H1 (cell line): ENCODE data around the gene ZNF189. TPM values are rescaled to one million over a fixed set of nuclear protein-coding genes. Genes with fewer than 3 reads are reported as not detected.

Source experiments
- CTCF ChIA-PET: fragments of 300-600 bp; sonication (Branson Sonifier 250); formaldehyde crosslinking; loops from one replicate; lab custom pipeline; 2021; ENCODE audit not compliant: partially characterized antibody; lab: Charles Lee
- POLR2A ChIA-PET: fragments of 300-600 bp; sonication (Branson Sonifier 250); formaldehyde crosslinking; loops from one replicate; lab custom pipeline; 2021; ENCODE audit warnings: inconsistent platforms; ENCODE audit not compliant: partially characterized antibody; lab: Charles Lee
- DNase-seq, 2 experiments: peaks; one replicate each; pipeline versions ENCODE4 v3.0.0 to v3.0.0-alpha.2; 2010 to 2022; ENCODE audit warnings: low spot score in 2 of 2, low read depth in 1 of 2, mixed read lengths in 1 of 2
- FAIRE-seq: peaks from 2 replicates; lab custom pipeline; 2011; peaks lifted over from hg19 to GRCh38; lab: Jason Lieb, UNC
- H2AFZ ChIP-seq: 2 replicates; pipeline ENCODE4 v1.8.1; 2012; ENCODE audit warnings: low read length, inconsistent platforms
- H2AK5ac ChIP-seq: 2 replicates; pipeline ENCODE4 v1.6.1; 2013; ENCODE audit warnings: low read depth, low read length
- H2BK120ac ChIP-seq: replicated peaks from 2 replicates; pipeline ENCODE3; 2013; ENCODE audit warnings: low read depth, low read length, inconsistent platforms
- H2BK12ac ChIP-seq: 2 replicates; pipeline ENCODE4 v1.6.1; 2013; ENCODE audit warnings: low read depth, low read length
- H2BK15ac ChIP-seq: 2 replicates; pipeline ENCODE4 v1.6.1; 2013; ENCODE audit warnings: low read length
- H2BK20ac ChIP-seq: 2 replicates; pipeline ENCODE4 v1.6.1; 2013; ENCODE audit warnings: low read length
- H2BK5ac ChIP-seq: 2 replicates; pipeline ENCODE4 v1.6.1; 2013; ENCODE audit warnings: low read depth, low read length
- H3K14ac ChIP-seq: 2 replicates; pipeline ENCODE4 v1.6.1; 2013; ENCODE audit warnings: inconsistent platforms; ENCODE audit not compliant: insufficient read length
- H3K18ac ChIP-seq: 2 replicates; pipeline ENCODE4 v1.6.1; 2013; ENCODE audit warnings: low read length; ENCODE audit errors: extremely low read depth
- H3K23ac ChIP-seq: 2 replicates; pipeline ENCODE4 v1.6.1; 2013; ENCODE audit warnings: inconsistent platforms; ENCODE audit not compliant: insufficient read length
- H3K23me2 ChIP-seq: 2 replicates; pipeline ENCODE4 v1.6.1; 2013; ENCODE audit warnings: low read depth, low read length
- H3K27ac ChIP-seq: 2 replicates; pipeline ENCODE4 v1.6.1; 2011; ENCODE audit warnings: low read depth, low read length, inconsistent platforms
- H3K27me3 ChIP-seq, 4 experiments: replicated peaks in 1 of 4; 1 replicate in 1 of 4; 2 replicates in 3 of 4; pipeline versions ENCODE4 v1.6.1 to v1.8.1; 2011 to 2013; ENCODE audit warnings: low read length in 3 of 4, mild to moderate bottlenecking in 3 of 4, inconsistent platforms in 2 of 4, mixed read lengths in 2 of 4, moderate library complexity in 1 of 4; ENCODE audit not compliant: control insufficient read depth in 3 of 4, insufficient read depth in 3 of 4; ENCODE audit errors: extremely low read depth in 1 of 4
- H3K36me3 ChIP-seq, 4 experiments: 2 replicates each; pipeline versions ENCODE4 v1.6.1 to v1.8.1; 2011 to 2013; ENCODE audit warnings: mild to moderate bottlenecking in 4 of 4, low read length in 3 of 4, moderate library complexity in 2 of 4, control low read depth in 1 of 4, inconsistent platforms in 1 of 4; ENCODE audit not compliant: insufficient read depth in 4 of 4, control insufficient read depth in 2 of 4
- H3K4ac ChIP-seq: replicated peaks from 2 replicates; pipeline ENCODE3; 2013; ENCODE audit warnings: low read length, low read depth, mixed read lengths, inconsistent platforms; ENCODE audit not compliant: insufficient read length
- H3K4me1 ChIP-seq, 4 experiments: replicated peaks in 1 of 4; 1 replicate in 1 of 4; 2 replicates in 3 of 4; pipeline versions ENCODE4 v1.6.1 to v1.8.1; 2011 to 2013; ENCODE audit warnings: low read length in 3 of 4, inconsistent platforms in 2 of 4, mixed read lengths in 1 of 4; ENCODE audit not compliant: insufficient read depth in 4 of 4, control insufficient read depth in 3 of 4
- H3K4me2 ChIP-seq, 2 experiments: 2 replicates each; pipeline versions ENCODE4 v1.6.1 to v1.8.1; 2011 to 2013; ENCODE audit warnings: low read depth in 2 of 2, low read length in 2 of 2, control low read depth in 1 of 2, inconsistent platforms in 1 of 2, mild to moderate bottlenecking in 1 of 2; ENCODE audit not compliant: insufficient read depth in 1 of 2
- H3K4me3 ChIP-seq, 4 experiments: fragments of 200-600, 300-600 bp in 1 of 4; sonication (generic), shearing (Covaris generic), sonication (Bioruptor Twin) in 1 of 4; 2 replicates each; pipeline versions ENCODE4 v1.5.1 to v1.8.1; 2011 to 2016; ENCODE audit warnings: low read length in 4 of 4, low read depth in 3 of 4, control low read depth in 2 of 4, inconsistent platforms in 2 of 4, mild to moderate bottlenecking in 2 of 4, mixed read lengths in 1 of 4, moderate library complexity in 1 of 4; ENCODE audit not compliant: insufficient read depth in 2 of 4; ENCODE audit errors: extremely low read depth in 1 of 4
- H3K56ac ChIP-seq: replicated peaks from 2 replicates; pipeline ENCODE3; 2013; ENCODE audit warnings: low read depth, mild to moderate bottlenecking, mixed read lengths, low read length, inconsistent platforms; ENCODE audit not compliant: insufficient read length
- H3K79me1 ChIP-seq: 2 replicates; pipeline ENCODE4 v1.6.1; 2013; ENCODE audit warnings: low read depth, low read length, control low read depth
- H3K79me2 ChIP-seq, 2 experiments: 2 replicates each; pipeline versions ENCODE4 v1.6.1 to v1.8.1; 2012 to 2013; ENCODE audit warnings: low read length in 2 of 2, mild to moderate bottlenecking in 2 of 2, inconsistent platforms in 1 of 2; ENCODE audit not compliant: insufficient read depth in 2 of 2, control insufficient read depth in 1 of 2
- H3K9ac ChIP-seq, 4 experiments: replicated peaks in 1 of 4; 1 replicate in 1 of 4; 2 replicates in 3 of 4; pipeline versions ENCODE4 v1.6.1 to v1.8.1; 2011 to 2013; ENCODE audit warnings: low read depth in 3 of 4, low read length in 3 of 4, control low read depth in 2 of 4, mild to moderate bottlenecking in 2 of 4, moderate library complexity in 2 of 4, inconsistent platforms in 1 of 4; ENCODE audit errors: extremely low read depth in 1 of 4
- H3K9me3 ChIP-seq, 2 experiments: 2 replicates each; pipeline versions ENCODE4 v1.6.1 to v1.8.1; 2012 to 2013; ENCODE audit warnings: mild to moderate bottlenecking in 2 of 2, moderate library complexity in 2 of 2, control low read depth in 1 of 2, inconsistent platforms in 1 of 2, low read depth in 1 of 2, low read length in 1 of 2, mixed read lengths in 1 of 2; ENCODE audit not compliant: insufficient read depth in 2 of 2
- H4K20me1 ChIP-seq, 2 experiments: replicated peaks in 1 of 2; 2 replicates each; pipeline versions ENCODE3 to v1.8.1; 2011 to 2013; ENCODE audit warnings: inconsistent platforms in 2 of 2, low read length in 2 of 2, mild to moderate bottlenecking in 1 of 2; ENCODE audit not compliant: insufficient read depth in 2 of 2, control insufficient read depth in 1 of 2
- H4K5ac ChIP-seq: 2 replicates; pipeline ENCODE4 v1.6.1; 2013; ENCODE audit warnings: low read length, low read depth, mixed read lengths, inconsistent platforms; ENCODE audit not compliant: insufficient read length
- H4K8ac ChIP-seq: 2 replicates; pipeline ENCODE4 v1.8.0; 2013; ENCODE audit warnings: mild to moderate bottlenecking, moderate library complexity, low read length, inconsistent platforms; ENCODE audit not compliant: insufficient read depth; ENCODE audit errors: extremely low read depth
- H4K91ac ChIP-seq: replicated peaks from 2 replicates; pipeline ENCODE3; 2013; ENCODE audit warnings: low read length, mixed read lengths, inconsistent platforms; ENCODE audit not compliant: insufficient read length
- BCL11A ChIP-seq, 2 experiments: IDR thresholded peaks; one replicate each; pipeline ENCODE4 v1.6.1; 2011; ENCODE audit warnings: low read depth in 2 of 2, low read length in 2 of 2, mild to moderate bottlenecking in 2 of 2
- CEBPB ChIP-seq: IDR thresholded peaks from 2 replicates; pipeline ENCODE4 v1.6.1; 2012; ENCODE audit warnings: low read depth, low read length
- NRF1 ChIP-seq: IDR thresholded peaks from 2 replicates; pipeline ENCODE4 v1.6.1; 2011; ENCODE audit warnings: mild to moderate bottlenecking, low read depth, low read length, improper control_type of control experiment
- RXRA ChIP-seq: IDR thresholded peaks from 2 replicates; pipeline ENCODE4 v1.6.1; 2011; ENCODE audit warnings: low read depth, mild to moderate bottlenecking, low read length, moderate library complexity; ENCODE audit not compliant: insufficient read depth
- SP1 ChIP-seq: IDR thresholded peaks from 2 replicates; pipeline ENCODE4 v1.6.1; 2011; ENCODE audit warnings: low read depth, low read length
- SP2 ChIP-seq: IDR thresholded peaks from 2 replicates; pipeline ENCODE4 v1.6.1; 2012; ENCODE audit warnings: mild to moderate bottlenecking, low read length, inconsistent platforms
- TEAD4 ChIP-seq: IDR thresholded peaks from 2 replicates; pipeline ENCODE4 v1.6.1; 2012; ENCODE audit warnings: low read depth, low read length, inconsistent platforms, mixed read lengths
- WGBS, 2 experiments: shearing (Covaris generic) in 1 of 2; methylation state at CpG; one replicate each; pipeline versions ENCODE4 v1.1.6 to v1.1.7; 2013 to 2015; ENCODE audit warnings: low lambda C conversion rate in 2 of 2, mixed read lengths in 2 of 2, inconsistent platforms in 1 of 2, low coverage in 1 of 2, missing lambda C conversion rate in 1 of 2; ENCODE audit not compliant: insufficient replicate concordance in 2 of 2, insufficient coverage in 1 of 2, insufficient read length in 1 of 2; ENCODE audit errors: extremely low coverage in 1 of 2, missing lambda C conversion rate in 1 of 2; 5-methylcytosine and 5-hydroxymethylcytosine counted together
- polyA plus RNA-seq, 7 experiments: library from polyadenylated mRNA; depleted of rRNA in 3 of 7; stranded (reverse) in 5 of 7; unstranded in 2 of 7; fragments of >200 nt in 5 of 7; fragments of 200-250 nt in 2 of 7; gene quantifications; 1 replicate in 5 of 7; 2 replicates in 1 of 7; 4 replicates in 1 of 7; pipeline versions ENCODE4 v1.2.1 to v1.2.3, GENCODE V29; 2011 to 2013; ENCODE audit warnings: missing spikeins in 2 of 7, mixed read lengths in 2 of 7
- total RNA-seq: library from RNA; stranded (reverse); fragmentation: NEBNext Ultra II Directional; extraction: Animal tissue kit (Norgen Biotek cat#: 25700); gene quantifications from 2 replicates; pipeline ENCODE4 v1.2.1, GENCODE V29; 2021

ZNF189 gene
- total and polyA plus RNA-seq, 2 of the 8 experiments (the other 6 are each of a cell fraction or from before 2014, with no cell fraction given): 1.9 to 12.3 TPM

DNA sequence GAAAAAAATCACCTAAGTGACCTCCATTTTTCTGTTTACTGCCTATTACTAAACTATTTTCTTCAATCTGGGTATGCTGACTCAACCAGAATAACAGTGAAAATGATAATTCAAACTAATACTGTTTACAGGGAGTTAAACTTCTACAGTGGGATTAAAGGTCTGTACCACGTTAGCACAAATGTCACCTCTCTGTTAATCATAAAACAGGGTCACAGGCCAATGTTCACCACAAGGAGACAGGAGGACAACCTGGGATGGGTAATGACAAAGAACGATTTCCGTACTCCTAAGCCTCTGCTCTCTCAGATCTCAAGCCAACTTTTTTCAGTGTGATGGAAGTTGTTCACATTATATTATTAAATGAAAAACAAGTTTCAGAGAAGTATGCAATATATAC lies 34.6 kb downstream of the ZNF189 start:
- H3K9ac ChIP-seq: no peak overlapping the region
- H3K4me1 ChIP-seq: no peaks in the 10 kb centered on the region
- H4K20me1 ChIP-seq: no peaks in the 10 kb centered on the region
- no peaks in the 10 kb centered on the region for H3K23me2 ChIP-seq
- no peak overlapping the region for H2BK12ac ChIP-seq
- H2AFZ ChIP-seq: no peak overlapping the region
- H3K79me2 ChIP-seq: no peaks in the 10 kb centered on the region
- H2BK120ac ChIP-seq: no peak overlapping the region
- 84% methylated on average over 3 of the region's 3 CpGs; no CpG with 5 or more reads in 1 of the 2 experiments for WGBS, 2 experiments
- no peak overlapping the region for H3K23ac ChIP-seq
- no peaks in the 10 kb centered on the region for H3K9me3 ChIP-seq
- no peak overlapping the region for H3K4me3 ChIP-seq
- H3K14ac ChIP-seq: no peak overlapping the region
- no peak overlapping the region for H3K18ac ChIP-seq
- no peak overlapping the region for H3K4me2 ChIP-seq
- ChIA-PET CTCF (interaction anchor here (0.6 to 1.7 kb wide), 2 partner anchors 13 to 16 kb away, joined by 3 to 12 read pairs; no protein-coding TSS in a partner anchor), POLR2A (no interaction called here)
- H3K79me1 ChIP-seq: no peaks in the 10 kb centered on the region
- no peaks in the 10 kb centered on the region for H3K36me3 ChIP-seq
- no peak overlapping the region for H2BK15ac ChIP-seq
- H4K8ac ChIP-seq: no peak overlapping the region
- DNase-seq (no peak), FAIRE-seq (no peak)
- H4K91ac ChIP-seq: no peak overlapping the region
- H4K5ac ChIP-seq: no peak overlapping the region
- H2AK5ac ChIP-seq: no peak overlapping the region
- no peaks in the 10 kb centered on the region for H3K27me3 ChIP-seq
- no peak overlapping the region for H3K27ac ChIP-seq
- no peak overlapping the region for H3K4ac ChIP-seq
- no peak overlapping the region for H2BK5ac ChIP-seq
- no peak overlapping the region for H2BK20ac ChIP-seq
- no peak overlapping the region for H3K56ac ChIP-seq
- no peak for TF ChIP-seq SP2
- TF ChIP-seq SP1: no peak
- no peak for TF ChIP-seq RXRA
- no peak for TF ChIP-seq TEAD4
- TF ChIP-seq CEBPB: no peak
- no peak for TF ChIP-seq BCL11A (IDR thresholded peaks at IDR 0.05; ENCODE audit: low read depth in 2 of 2, low read length in 2 of 2)
- TF ChIP-seq NRF1: no peak
